AG10803 (cell line): Measurements from ENCODE around the gene COL11A2.

Source experiments
- DNase-seq: peaks from one replicate; pipeline ENCODE4 v3.0.0; 2010; ENCODE audit warnings: low read depth
- H3K4me3 ChIP-seq: 2 replicates; pipeline ENCODE4 v1.5.1; 2011; ENCODE audit warnings: mild to moderate bottlenecking, low read length, control low read depth
- TF ChIP-seq, protein P1 (sequence below): conservative IDR thresholded peaks from 2 replicates; pipeline ENCODE4 v1.5.1; 2011; ENCODE audit warnings: mild to moderate bottlenecking, low read length, control low read depth, inconsistent platforms

Gene COL11A2

DNA sequence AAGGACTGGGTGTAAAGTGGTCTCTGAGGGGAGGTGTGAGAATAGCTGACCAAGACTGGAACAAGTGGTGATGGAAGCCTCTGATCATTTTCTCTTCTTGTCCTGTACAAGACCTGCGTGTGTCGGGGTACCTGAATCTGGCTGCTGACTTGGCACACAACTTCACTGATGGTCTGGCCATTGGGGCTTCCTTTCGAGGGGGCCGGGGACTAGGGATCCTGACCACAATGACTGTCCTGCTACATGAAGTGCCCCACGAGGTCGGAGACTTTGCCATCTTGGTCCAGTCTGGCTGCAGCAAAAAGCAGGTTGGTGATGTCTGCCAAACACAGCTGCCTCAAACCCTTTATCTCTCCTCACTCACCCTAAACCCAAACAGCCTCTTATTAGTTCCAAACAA lies 10.5 kb upstream of the COL11A2 start:
- peak overlapping the region; percentile 81 for H3K4me3 ChIP-seq
- TF ChIP-seq, protein P1, sequence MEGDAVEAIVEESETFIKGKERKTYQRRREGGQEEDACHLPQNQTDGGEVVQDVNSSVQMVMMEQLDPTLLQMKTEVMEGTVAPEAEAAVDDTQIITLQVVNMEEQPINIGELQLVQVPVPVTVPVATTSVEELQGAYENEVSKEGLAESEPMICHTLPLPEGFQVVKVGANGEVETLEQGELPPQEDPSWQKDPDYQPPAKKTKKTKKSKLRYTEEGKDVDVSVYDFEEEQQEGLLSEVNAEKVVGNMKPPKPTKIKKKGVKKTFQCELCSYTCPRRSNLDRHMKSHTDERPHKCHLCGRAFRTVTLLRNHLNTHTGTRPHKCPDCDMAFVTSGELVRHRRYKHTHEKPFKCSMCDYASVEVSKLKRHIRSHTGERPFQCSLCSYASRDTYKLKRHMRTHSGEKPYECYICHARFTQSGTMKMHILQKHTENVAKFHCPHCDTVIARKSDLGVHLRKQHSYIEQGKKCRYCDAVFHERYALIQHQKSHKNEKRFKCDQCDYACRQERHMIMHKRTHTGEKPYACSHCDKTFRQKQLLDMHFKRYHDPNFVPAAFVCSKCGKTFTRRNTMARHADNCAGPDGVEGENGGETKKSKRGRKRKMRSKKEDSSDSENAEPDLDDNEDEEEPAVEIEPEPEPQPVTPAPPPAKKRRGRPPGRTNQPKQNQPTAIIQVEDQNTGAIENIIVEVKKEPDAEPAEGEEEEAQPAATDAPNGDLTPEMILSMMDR, result no peak
- no peak for DNase-seq

- no peak for DNase-seq
- H3K4me3 ChIP-seq, result peak overlapping the region; percentile 81
- TF ChIP-seq, protein P1, result no peak
These were observed 9.7 kb upstream of the COL11A2 start for GRCh38 chr6:33201935-33202334.

DNA sequence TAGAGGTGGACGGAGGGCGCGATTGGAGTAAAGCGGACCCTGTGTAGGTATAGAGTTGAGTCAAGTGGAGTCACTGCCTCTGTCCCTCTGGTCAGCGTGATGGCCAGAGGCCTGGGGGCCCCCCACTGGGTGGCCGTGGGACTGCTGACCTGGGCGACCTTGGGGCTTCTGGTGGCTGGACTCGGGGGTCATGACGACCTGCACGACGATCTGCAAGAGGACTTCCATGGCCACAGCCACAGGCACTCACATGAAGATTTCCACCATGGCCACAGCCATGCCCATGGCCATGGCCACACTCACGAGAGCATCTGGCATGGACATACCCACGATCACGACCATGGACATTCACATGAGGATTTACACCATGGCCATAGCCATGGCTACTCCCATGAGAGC lies 8.9 kb upstream of the COL11A2 start:
- H3K4me3 ChIP-seq, result peak overlapping the region; percentile 81
- TF ChIP-seq, protein P1, result peak; percentile 9; the same call in 1 of the 2 replicates

GRCh38 chr6:33200219-33201146 lies 8.2 kb upstream of the COL11A2 start, which contains the start of the genes RXRB and SLC39A7:
RXRB (minus strand) TSS chr6:33200665; CDS start chr6:33200476, 189 bp downstream.
SLC39A7 (plus strand) TSS chr6:33200867; CDS start chr6:33201246, 379 bp downstream.
- TF ChIP-seq, protein P1, result no peak
- peak; percentile 99 for DNase-seq
- peak within 1 kb of the TSS; percentile 81 for H3K4me3 ChIP-seq

More for the DNA sequence above, 8.9 kb upstream of the COL11A2 start:
- DNase-seq, result peak; percentile 14

DNA sequence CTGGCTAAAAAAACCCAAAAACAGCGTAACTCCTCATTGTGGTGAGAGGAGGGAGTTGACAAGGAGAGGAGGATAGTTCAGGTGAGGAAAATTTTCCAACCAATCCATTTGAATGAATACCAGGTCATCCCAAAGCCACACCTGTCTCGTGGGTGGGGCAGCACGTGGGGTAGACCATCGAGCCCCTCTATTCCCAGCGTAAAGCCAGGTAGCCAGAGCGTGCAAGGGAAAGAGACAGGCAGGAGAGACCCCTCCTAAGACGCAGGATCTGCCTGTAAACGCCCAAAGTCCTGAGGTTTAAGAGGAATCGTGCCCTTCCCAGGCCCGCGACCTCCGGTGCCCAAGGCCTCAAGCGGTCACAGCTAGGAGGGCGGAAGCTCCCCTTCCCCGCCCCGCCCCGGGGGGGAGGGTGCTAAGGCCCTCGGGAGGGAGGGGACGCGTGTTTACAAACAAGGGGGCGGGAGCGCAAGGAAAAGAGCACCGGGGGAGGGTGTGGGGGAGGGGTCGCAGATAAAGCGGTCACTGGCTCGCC lies 7.5 kb upstream of the COL11A2 start:
- TF ChIP-seq, protein P1, result no peak
- peak overlapping the region; percentile 81 for H3K4me3 ChIP-seq
- peak; percentile 62 for DNase-seq

DNA sequence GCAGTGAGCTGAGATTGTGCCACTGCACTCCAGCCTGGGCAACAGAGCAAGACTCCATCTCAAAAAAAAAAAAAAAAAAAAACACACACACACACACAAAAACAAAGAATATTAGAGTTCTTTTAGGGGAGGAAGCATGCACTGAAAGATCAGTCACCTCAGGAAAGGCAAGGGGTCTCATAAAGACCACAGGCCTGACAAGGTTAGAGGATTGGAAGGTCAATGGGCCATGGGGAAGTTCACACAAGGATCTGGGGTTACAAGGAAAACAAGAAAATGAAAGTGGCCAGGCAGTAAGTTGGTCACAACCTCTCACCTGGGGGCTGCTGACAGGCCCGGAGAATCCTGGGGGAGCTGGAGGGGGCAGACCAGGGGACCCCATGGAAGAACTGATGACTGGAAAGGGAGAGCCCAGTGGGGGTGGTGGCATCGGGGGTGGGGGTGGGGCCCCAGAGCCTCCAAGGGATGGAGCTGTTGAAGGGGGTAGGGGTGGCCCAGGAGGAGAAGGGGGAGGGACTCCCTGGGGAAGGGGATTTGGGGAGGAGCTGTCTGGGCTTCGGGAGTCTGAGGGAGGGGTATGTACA lies 6.7 kb upstream of the COL11A2 start:
- TF ChIP-seq, protein P1, result no peak
- peak overlapping the region; percentile 81 for H3K4me3 ChIP-seq
- DNase-seq, result no peak
